AG04449 (cell line): ENCODE results near the gene MAP3K7.

ENCODE experiments used
- CTCF ChIA-PET: fragments of 350-600 bp; formaldehyde crosslinking; extraction: SDS; loops from one replicate; lab custom pipeline; 2021; ENCODE audit warnings: antibody characterized with exemption; lab: Yijun Ruan, JAX
- POLR2A ChIA-PET: fragments of 400-600, 350-600 bp; formaldehyde crosslinking; extraction: SDS; loops from one replicate; lab custom pipeline; 2020; ENCODE audit warnings: antibody characterized with exemption, inconsistent platforms; lab: Yijun Ruan, JAX
- DNase-seq: peaks from one replicate; pipeline ENCODE4 v3.0.0-alpha.2; 2010; ENCODE audit warnings: low read depth, low spot score
- H3K4me3 ChIP-seq: 2 replicates; pipeline ENCODE4 v1.5.1; 2011; ENCODE audit warnings: low read depth, mild to moderate bottlenecking, control low read depth, low read length
- TF ChIP-seq, protein P1 (sequence below): IDR thresholded peaks from one replicate; pipeline ENCODE4 v1.5.1; 2011; ENCODE audit warnings: mild to moderate bottlenecking, moderate library complexity, low read length, control low read depth, inconsistent platforms; ENCODE audit not compliant: insufficient read depth; ENCODE audit errors: missing control alignments

The MAP3K7 gene

GRCh38 chr6:90472716-90473115, 114.2 kb downstream of the MAP3K7 start:
- no peak overlapping the region for H3K4me3 ChIP-seq
- no peak for DNase-seq
- ChIA-PET POLR2A (no interaction called here), CTCF (interaction anchor here (0.8 to 12.6 kb wide), 2 partner anchors 528 to 534 kb away, joined by 4 to 291 read pairs; no protein-coding TSS in a partner anchor)
- TF ChIP-seq, protein P1, sequence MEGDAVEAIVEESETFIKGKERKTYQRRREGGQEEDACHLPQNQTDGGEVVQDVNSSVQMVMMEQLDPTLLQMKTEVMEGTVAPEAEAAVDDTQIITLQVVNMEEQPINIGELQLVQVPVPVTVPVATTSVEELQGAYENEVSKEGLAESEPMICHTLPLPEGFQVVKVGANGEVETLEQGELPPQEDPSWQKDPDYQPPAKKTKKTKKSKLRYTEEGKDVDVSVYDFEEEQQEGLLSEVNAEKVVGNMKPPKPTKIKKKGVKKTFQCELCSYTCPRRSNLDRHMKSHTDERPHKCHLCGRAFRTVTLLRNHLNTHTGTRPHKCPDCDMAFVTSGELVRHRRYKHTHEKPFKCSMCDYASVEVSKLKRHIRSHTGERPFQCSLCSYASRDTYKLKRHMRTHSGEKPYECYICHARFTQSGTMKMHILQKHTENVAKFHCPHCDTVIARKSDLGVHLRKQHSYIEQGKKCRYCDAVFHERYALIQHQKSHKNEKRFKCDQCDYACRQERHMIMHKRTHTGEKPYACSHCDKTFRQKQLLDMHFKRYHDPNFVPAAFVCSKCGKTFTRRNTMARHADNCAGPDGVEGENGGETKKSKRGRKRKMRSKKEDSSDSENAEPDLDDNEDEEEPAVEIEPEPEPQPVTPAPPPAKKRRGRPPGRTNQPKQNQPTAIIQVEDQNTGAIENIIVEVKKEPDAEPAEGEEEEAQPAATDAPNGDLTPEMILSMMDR, result no peak

- no peak for DNase-seq
- ChIA-PET POLR2A (no interaction called here), CTCF (interaction anchor here (1.0 to 2.1 kb wide), 4 partner anchors 8 to 531 kb away, joined by 3 to 10 read pairs (median 5); no protein-coding TSS in a partner anchor)
- TF ChIP-seq, protein P1, result no peak
- H3K4me3 ChIP-seq, result no peak overlapping the region
Measured at GRCh38 chr6:90471263-90471662, 115.6 kb downstream of the MAP3K7 start.

- CTCF ChIA-PET, result interaction anchor here (1.0 to 2.1 kb wide), 4 partner anchors 9 to 529 kb away, joined by 3 to 10 read pairs (median 5); no protein-coding TSS in a partner anchor
- POLR2A ChIA-PET, result no interaction called here
- DNase-seq, result no peak
- no peak overlapping the region for H3K4me3 ChIP-seq
- TF ChIP-seq, protein P1, result no peak
Measured at GRCh38 chr6:90469906-90470305, 117.0 kb downstream of the MAP3K7 start.

- CTCF ChIA-PET, result no interaction called here
- TF ChIP-seq, protein P1, result no peak
- POLR2A ChIA-PET, result no interaction called here
- no peak overlapping the region for H3K4me3 ChIP-seq
- no peak for DNase-seq
Measured at GRCh38 chr6:90468859-90469258, 118.0 kb downstream of the MAP3K7 start.

- DNase-seq, result no peak
- POLR2A ChIA-PET, result no interaction called here
- H3K4me3 ChIP-seq, result no peak overlapping the region
- CTCF ChIA-PET, result no interaction called here
- TF ChIP-seq, protein P1, result no peak
Measured at GRCh38 chr6:90468080-90468479, 118.8 kb downstream of the MAP3K7 start.

DNA sequence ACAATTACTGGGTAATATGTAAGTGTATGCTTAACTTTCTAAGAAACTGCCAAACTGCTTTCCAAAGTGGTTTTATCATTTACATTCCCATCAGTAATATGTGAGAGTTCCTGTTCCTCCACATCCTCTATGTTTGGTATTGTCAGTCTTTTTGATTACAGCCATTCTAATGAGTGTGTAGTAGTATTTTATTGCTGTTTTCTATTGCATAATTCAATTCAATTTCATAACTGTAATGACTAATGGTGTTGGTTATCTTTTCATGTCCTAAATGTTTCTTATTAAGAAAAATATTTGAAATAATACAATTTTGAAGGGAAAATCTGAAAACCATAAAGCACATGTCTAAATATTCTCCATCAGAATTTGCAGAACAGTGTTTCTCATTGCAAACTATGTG, 119.3 kb downstream of the MAP3K7 start:
- ChIA-PET POLR2A (no interaction called here), CTCF (interaction anchor here (1.6 kb wide), 1 partner anchor 11 kb away, joined by 9 read pairs; no protein-coding TSS in a partner anchor)

More for the DNA sequence above, 119.3 kb downstream of the MAP3K7 start:
- DNase-seq, result no peak
- TF ChIP-seq, protein P1, result no peak
- no peak overlapping the region for H3K4me3 ChIP-seq
